Coronary artery (tissue), 2 donors: ENCODE measurements around the gene PCDHGA7.
"Not testable (repeated sequence)": the region's sequence is repeated elsewhere in the genome, so short reads cannot be mapped to it uniquely, and the experiment has no call there.

Experiments used
- DNase-seq: peaks from one replicate; pipeline ENCODE4 v3.0.0-alpha.2; 2017; ENCODE audit warnings: low spot score
- H3K27ac ChIP-seq, 2 donors: fragments of 200-600 bp; sonication (generic); one replicate each; pipeline ENCODE4 v1.5.1; 2016 to 2019
- H3K4me3 ChIP-seq: fragments of 200-600 bp; sonication (generic); 2 replicates; pipeline ENCODE4 v1.5.1; 2016; ENCODE audit warnings: mild to moderate bottlenecking, moderate library complexity
- CTCF ChIP-seq: fragments of 200-600 bp; sonication (generic); IDR thresholded peaks from one replicate; pipeline ENCODE4 v1.5.1; 2019; ENCODE audit warnings: antibody characterized with exemption

The PCDHGA7 gene

DNA sequence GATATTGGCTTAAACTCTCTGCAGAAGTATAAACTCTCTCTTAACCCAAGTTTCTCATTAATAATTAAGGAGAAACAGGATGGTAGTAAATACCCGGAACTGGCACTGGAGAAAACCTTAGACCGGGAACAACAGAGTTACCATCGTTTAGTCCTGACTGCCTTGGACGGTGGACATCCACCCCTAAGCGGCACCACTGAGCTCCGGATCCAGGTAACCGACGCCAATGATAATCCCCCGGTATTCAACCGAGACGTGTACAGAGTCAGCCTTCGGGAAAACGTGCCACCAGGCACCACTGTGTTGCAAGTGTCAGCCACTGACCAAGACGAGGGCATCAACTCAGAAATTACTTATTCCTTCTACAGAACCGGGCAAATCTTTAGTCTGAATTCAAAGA, 16.1 kb downstream of the PCDHGA7 start:
- no peak for DNase-seq
- Histone ChIP-seq H3K27ac (no peak overlapping the region), H3K4me3 (peak overlapping the region; percentile 53)
- no peak for TF ChIP-seq CTCF

DNA sequence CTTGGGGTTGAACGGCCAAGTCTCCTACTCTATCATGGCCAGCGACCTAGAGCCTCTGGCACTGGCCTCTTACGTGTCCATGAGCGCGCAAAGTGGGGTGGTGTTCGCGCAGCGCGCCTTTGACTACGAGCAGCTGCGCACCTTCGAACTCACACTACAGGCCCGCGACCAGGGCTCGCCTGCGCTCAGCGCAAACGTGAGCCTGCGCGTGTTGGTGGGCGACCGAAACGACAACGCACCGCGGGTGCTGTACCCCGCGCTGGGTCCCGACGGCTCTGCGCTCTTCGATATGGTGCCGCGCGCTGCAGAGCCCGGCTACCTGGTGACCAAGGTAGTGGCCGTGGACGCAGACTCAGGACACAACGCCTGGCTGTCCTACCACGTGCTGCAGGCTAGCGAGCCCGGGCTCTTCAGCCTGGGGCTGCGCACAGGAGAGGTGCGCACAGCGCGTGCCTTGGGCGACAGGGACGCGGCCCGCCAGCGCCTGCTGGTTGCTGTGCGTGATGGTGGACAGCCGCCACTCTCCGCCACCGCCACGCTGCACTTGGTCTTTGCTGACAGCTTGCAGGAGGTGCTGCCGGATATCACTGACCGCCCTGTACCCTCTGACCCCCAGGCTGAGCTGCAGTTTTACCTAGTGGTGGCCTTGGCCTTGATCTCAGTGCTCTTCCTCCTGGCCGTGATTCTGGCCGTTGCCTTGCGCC, 17.2 kb downstream of the PCDHGA7 start:
- no peak for TF ChIP-seq CTCF
- Histone ChIP-seq H3K4me3 (peak overlapping the region; percentile 53), H3K27ac (no peak overlapping the region)
- DNase-seq = no peak

DNA sequence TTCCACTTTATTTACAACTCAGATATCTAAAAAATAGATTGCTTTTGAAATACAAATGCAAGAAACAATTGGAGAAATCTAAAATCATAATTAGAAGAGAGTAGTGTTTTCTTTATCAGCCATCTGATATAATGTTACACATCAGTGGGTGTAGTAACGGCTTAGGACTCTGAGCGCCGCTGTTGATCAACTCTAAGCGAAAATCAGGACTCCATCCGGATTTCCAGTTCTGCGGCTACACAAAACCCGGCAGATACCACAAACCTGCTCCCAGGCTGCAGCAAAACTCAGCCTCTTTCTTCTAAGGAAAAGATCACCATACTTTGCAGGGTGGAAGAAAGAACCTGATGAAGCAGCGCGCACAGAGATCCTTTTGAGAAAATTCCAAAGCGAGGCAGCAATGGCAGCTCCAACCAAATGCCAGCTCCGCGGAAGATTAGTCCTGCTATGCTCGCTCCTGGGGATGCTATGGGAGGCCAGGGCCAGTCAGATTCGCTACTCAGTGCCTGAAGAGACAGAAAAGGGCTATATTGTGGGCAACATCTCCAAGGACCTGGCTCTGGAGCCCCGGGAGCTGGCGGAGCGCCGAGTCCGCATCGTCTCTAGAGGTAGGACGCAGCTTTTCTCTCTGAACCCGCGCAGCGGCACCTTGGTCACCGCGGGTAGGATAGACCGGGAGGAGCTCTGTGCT, 20.2 kb downstream of the PCDHGA7 start, which contains the start of gene PCDHGA9:
Gene PCDHGA9 (plus strand): TSS at position 226 of the 691 bp plus-strand sequence. CDS start 175 bp downstream, at position 401.
- H3K4me3 ChIP-seq = peak within 1 kb of the TSS; percentile 53
- DNase-seq = no peak
- no peak within 1 kb of the TSS for H3K27ac ChIP-seq
- no peak for TF ChIP-seq CTCF

GRCh38 chr5:141403387-141403786, 20.8 kb downstream of the PCDHGA7 start:
- no peak for DNase-seq
- Histone ChIP-seq H3K4me3 (peak overlapping the region; percentile 53), H3K27ac (no peak overlapping the region)
- no peak for TF ChIP-seq CTCF

DNA sequence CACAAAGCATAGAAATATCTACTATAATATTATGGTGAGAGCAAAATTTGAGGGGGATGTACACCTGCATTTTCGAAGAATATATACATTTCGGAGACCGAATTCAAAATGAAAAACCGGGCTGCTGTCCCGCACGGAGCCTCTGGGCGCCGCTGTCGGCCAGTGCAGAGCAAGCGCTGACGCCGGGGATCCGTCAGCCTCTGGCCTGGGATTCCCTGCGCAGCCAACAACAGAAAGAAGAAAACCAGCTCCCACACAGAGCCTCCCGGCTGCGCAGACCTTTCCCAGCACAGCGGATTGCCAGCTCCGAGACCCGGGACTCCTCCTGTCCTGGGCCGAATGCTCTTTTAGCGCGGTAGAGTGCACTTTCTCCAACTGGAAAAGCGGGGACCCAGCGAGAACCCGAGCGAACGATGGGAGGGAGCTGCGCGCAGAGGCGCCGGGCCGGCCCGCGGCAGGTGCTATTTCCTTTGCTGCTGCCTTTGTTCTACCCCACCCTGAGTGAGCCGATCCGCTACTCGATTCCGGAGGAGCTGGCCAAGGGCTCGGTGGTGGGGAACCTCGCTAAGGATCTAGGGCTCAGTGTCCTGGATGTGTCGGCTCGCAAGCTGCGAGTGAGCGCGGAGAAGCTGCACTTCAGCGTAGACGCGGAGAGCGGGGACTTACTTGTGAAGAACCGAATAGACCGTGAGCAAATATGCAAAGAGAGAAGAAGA, 25.4 kb downstream of the PCDHGA7 start, which contains the start of gene PCDHGB6:
Gene PCDHGB6 (plus strand): TSS at position 232 of the 716 bp plus-strand sequence. CDS start 182 bp downstream, at position 414.
- not testable (repeated sequence) for H3K27ac ChIP-seq, DNase-seq
- peak within 1 kb of the TSS; percentile 61 for H3K4me3 ChIP-seq

GRCh38 chr5:141409598-141410306, 27.2 kb downstream of the PCDHGA7 start:
- no peak for DNase-seq
- no peak for TF ChIP-seq CTCF
- Histone ChIP-seq H3K27ac (no peak overlapping the region), H3K4me3 (peak overlapping the region; percentile 34)

DNA sequence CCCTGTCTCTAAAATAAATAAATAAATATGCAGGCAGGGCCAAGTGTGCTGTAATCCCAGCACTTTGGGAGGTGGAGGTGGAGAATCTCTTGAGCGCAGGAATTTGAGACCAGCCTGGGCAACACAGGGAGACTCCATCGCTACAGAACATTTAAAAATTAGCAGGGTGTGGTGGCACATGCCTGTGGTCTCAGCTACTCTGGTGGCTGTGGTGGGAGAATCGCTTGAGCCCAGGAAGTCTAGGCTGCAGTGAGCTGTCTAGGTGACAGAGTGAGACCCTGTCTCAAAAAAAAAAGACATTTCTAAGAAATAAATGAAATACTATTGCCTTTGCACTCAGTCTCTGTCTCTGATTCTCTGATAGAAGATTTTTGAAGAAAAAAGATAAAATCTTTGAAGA, 29.0 kb downstream of the PCDHGA7 start:
- no peak for DNase-seq
- TF ChIP-seq CTCF = no peak
- Histone ChIP-seq H3K27ac (no peak overlapping the region), H3K4me3 (peak overlapping the region; percentile 6)
